Measurements from ENCODE around the gene MED25. TPM values are rescaled to one million over a fixed set of nuclear protein-coding genes. Genes with fewer than 3 reads are reported as not detected.

MED25 gene
- total and polyA plus RNA-seq, 9 of the 15 experiments (the other 6 are each of a cell fraction or from before 2014, with no cell fraction given) = 4.1 to 93.9 (median 19.3) TPM

GRCh38 chr19:49850221-49850486, 32.1 kb downstream of the MED25 start (continued):
- TF ChIP-seq, protein P1, sequence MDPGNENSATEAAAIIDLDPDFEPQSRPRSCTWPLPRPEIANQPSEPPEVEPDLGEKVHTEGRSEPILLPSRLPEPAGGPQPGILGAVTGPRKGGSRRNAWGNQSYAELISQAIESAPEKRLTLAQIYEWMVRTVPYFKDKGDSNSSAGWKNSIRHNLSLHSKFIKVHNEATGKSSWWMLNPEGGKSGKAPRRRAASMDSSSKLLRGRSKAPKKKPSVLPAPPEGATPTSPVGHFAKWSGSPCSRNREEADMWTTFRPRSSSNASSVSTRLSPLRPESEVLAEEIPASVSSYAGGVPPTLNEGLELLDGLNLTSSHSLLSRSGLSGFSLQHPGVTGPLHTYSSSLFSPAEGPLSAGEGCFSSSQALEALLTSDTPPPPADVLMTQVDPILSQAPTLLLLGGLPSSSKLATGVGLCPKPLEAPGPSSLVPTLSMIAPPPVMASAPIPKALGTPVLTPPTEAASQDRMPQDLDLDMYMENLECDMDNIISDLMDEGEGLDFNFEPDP (CRISPR knock-in tag; IDR thresholded peaks at IDR 0.05) = no peak
- TF ChIP-seq ZFP1 (CRISPR knock-in tag; IDR thresholded peaks at IDR 0.05) (no peak), MTA2 (IDR thresholded peaks at IDR 0.05; ENCODE audit: low read depth) (0 out of 2 replicates have a peak, but pooled peaks have one; percentile 2), ETS2 (tag; IDR thresholded peaks at IDR 0.05; ENCODE audit: borderline replicate concordance, poor library complexity, severe bottlenecking) (no peak), LEF1 (IDR thresholded peaks at IDR 0.05) (no peak; the same call in 1 of the 2 replicates), ZC3H4 (CRISPR knock-in tag; IDR thresholded peaks at IDR 0.05; ENCODE audit: borderline replicate concordance) (no peak), NR2C2 (CRISPR knock-in tag; IDR thresholded peaks at IDR 0.05) (0 out of 2 replicates have a peak, but pooled peaks have one; percentile 41), NR2C2 (tag; IDR thresholded peaks at IDR 0.05) (no peak), SIX5 (IDR thresholded peaks at IDR 0.05; ENCODE audit: borderline replicate concordance in 1 of 2, insufficient read depth in 1 of 2, low read depth in 1 of 2, low read length in 2 of 2) (no peak), BCL6 (CRISPR knock-in tag; IDR thresholded peaks at IDR 0.05) (no peak), FIP1L1 (IDR thresholded peaks at IDR 0.05; ENCODE audit: low read depth, low read length, poor library complexity, severe bottlenecking) (no peak), POLR2H (tag; IDR thresholded peaks at IDR 0.05; ENCODE audit: low read depth) (no peak), HOXB6 (CRISPR knock-in tag; IDR thresholded peaks at IDR 0.05; ENCODE audit: borderline replicate concordance) (no peak), ZNF280A (IDR thresholded peaks at IDR 0.05; ENCODE audit: low read depth, partially characterized antibody) (no peak), PHF21A (IDR thresholded peaks at IDR 0.05; ENCODE audit: borderline replicate concordance, low read depth) (no peak), CSDE1 (IDR thresholded peaks at IDR 0.05) (no peak), SAP30 (IDR thresholded peaks at IDR 0.05; ENCODE audit: borderline replicate concordance, insufficient read depth, low read depth, low read length, poor library complexity, severe bottlenecking) (no peak)
- TF ChIP-seq, protein P2, sequence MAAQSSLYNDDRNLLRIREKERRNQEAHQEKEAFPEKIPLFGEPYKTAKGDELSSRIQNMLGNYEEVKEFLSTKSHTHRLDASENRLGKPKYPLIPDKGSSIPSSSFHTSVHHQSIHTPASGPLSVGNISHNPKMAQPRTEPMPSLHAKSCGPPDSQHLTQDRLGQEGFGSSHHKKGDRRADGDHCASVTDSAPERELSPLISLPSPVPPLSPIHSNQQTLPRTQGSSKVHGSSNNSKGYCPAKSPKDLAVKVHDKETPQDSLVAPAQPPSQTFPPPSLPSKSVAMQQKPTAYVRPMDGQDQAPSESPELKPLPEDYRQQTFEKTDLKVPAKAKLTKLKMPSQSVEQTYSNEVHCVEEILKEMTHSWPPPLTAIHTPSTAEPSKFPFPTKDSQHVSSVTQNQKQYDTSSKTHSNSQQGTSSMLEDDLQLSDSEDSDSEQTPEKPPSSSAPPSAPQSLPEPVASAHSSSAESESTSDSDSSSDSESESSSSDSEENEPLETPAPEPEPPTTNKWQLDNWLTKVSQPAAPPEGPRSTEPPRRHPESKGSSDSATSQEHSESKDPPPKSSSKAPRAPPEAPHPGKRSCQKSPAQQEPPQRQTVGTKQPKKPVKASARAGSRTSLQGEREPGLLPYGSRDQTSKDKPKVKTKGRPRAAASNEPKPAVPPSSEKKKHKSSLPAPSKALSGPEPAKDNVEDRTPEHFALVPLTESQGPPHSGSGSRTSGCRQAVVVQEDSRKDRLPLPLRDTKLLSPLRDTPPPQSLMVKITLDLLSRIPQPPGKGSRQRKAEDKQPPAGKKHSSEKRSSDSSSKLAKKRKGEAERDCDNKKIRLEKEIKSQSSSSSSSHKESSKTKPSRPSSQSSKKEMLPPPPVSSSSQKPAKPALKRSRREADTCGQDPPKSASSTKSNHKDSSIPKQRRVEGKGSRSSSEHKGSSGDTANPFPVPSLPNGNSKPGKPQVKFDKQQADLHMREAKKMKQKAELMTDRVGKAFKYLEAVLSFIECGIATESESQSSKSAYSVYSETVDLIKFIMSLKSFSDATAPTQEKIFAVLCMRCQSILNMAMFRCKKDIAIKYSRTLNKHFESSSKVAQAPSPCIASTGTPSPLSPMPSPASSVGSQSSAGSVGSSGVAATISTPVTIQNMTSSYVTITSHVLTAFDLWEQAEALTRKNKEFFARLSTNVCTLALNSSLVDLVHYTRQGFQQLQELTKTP (IDR thresholded peaks at IDR 0.05; ENCODE audit: low read depth in 1 of 2, partially characterized antibody in 2 of 2) = peak in 1 of 2 experiments; percentile 31

Measured in K562 (cell line).